Measurements from ENCODE around the gene ADGRV1. TPM values are rescaled to one million over a fixed set of nuclear protein-coding genes. Genes with fewer than 3 reads are reported as not detected.

Gene ADGRV1
- total RNA-seq, 4 donors from 2014 or later: 2.5 to 7.5 (median 4.5) TPM

GRCh38 chr5:91072881-91073280 is 514.3 kb downstream of the ADGRV1 start:
- no peak overlapping the region for H3K27ac ChIP-seq
- no peaks in the 10 kb centered on the region for H3K27me3 ChIP-seq
- H3K36me3 ChIP-seq: no peaks in the 10 kb centered on the region
- TF ChIP-seq EP300 (IDR thresholded peaks at IDR 0.05) (no peak), POLR2A (IDR thresholded peaks at IDR 0.05) (no peak), POLR2AphosphoS5 (IDR thresholded peaks at IDR 0.05) (no peak), CTCF (IDR thresholded peaks at IDR 0.05) (no peak)
- no peak for DNase-seq (ENCODE audit: low spot score in 2 of 2)
- 50% methylated on average over 2 of the region's 2 CpGs for WGBS
- no peaks in the 10 kb centered on the region for H3K9me3 ChIP-seq
- no peak overlapping the region for H3K4me3 ChIP-seq
- peaks cover 4% of the 10 kb centered on the region for H3K4me1 ChIP-seq

GRCh38 chr5:91074615-91075014 is 516.0 kb downstream of the ADGRV1 start:
- 62% methylated on average over 1 of the region's 1 CpG for WGBS
- Histone ChIP-seq H3K4me3 (no peak overlapping the region), H3K4me1 (peaks cover 16% of the 10 kb centered on the region), H3K36me3 (no peaks in the 10 kb centered on the region), H3K27me3 (no peaks in the 10 kb centered on the region), H3K9me3 (no peaks in the 10 kb centered on the region), H3K27ac (no peak overlapping the region)
- TF ChIP-seq CTCF (IDR thresholded peaks at IDR 0.05) (no peak), POLR2A (IDR thresholded peaks at IDR 0.05) (no peak), POLR2AphosphoS5 (IDR thresholded peaks at IDR 0.05) (no peak), EP300 (IDR thresholded peaks at IDR 0.05) (no peak)
- DNase-seq (ENCODE audit: low spot score in 2 of 2): no peak

- H3K27ac ChIP-seq: no peak overlapping the region
- no peaks in the 10 kb centered on the region for H3K9me3 ChIP-seq
- no peak for DNase-seq (ENCODE audit: low spot score in 2 of 2)
- H3K4me1 ChIP-seq: peaks cover 18% of the 10 kb centered on the region
- H3K36me3 ChIP-seq: no peaks in the 10 kb centered on the region
- no peak overlapping the region for H3K4me3 ChIP-seq
- no peaks in the 10 kb centered on the region for H3K27me3 ChIP-seq
- TF ChIP-seq EP300 (IDR thresholded peaks at IDR 0.05): no peak
- TF ChIP-seq POLR2A (IDR thresholded peaks at IDR 0.05): no peak
- TF ChIP-seq POLR2AphosphoS5 (IDR thresholded peaks at IDR 0.05): no peak
- TF ChIP-seq CTCF (IDR thresholded peaks at IDR 0.05): no peak
Measured at GRCh38 chr5:91076138-91076537, 517.5 kb downstream of the ADGRV1 start.

- Histone ChIP-seq H3K4me1 (peaks cover 18% of the 10 kb centered on the region), H3K27ac (no peak overlapping the region), H3K4me3 (no peak overlapping the region), H3K36me3 (no peaks in the 10 kb centered on the region), H3K9me3 (no peaks in the 10 kb centered on the region), H3K27me3 (no peaks in the 10 kb centered on the region)
- DNase-seq (ENCODE audit: low spot score in 2 of 2): no peak
- TF ChIP-seq POLR2A (IDR thresholded peaks at IDR 0.05) (no peak), CTCF (IDR thresholded peaks at IDR 0.05) (no peak), POLR2AphosphoS5 (IDR thresholded peaks at IDR 0.05) (no peak), EP300 (IDR thresholded peaks at IDR 0.05) (no peak)
- 80% methylated on average over 3 of the region's 3 CpGs for WGBS
Measured at GRCh38 chr5:91077623-91078022, 519.0 kb downstream of the ADGRV1 start.

- Histone ChIP-seq H3K36me3 (no peaks in the 10 kb centered on the region), H3K4me3 (no peak overlapping the region), H3K27me3 (no peaks in the 10 kb centered on the region), H3K4me1 (peaks cover 15% of the 10 kb centered on the region), H3K9me3 (no peaks in the 10 kb centered on the region), H3K27ac (peak overlapping the region; percentile 2)
- TF ChIP-seq CTCF (IDR thresholded peaks at IDR 0.05) (no peak), POLR2AphosphoS5 (IDR thresholded peaks at IDR 0.05) (no peak), EP300 (IDR thresholded peaks at IDR 0.05) (no peak)
- WGBS: 11% methylated on average over 2 of the region's 2 CpGs
- no peak for DNase-seq (ENCODE audit: low spot score in 2 of 2)
Measured at GRCh38 chr5:91079037-91079436, 520.4 kb downstream of the ADGRV1 start.
